GM12891 (cell line): ENCODE data around the gene UBLCP1.

Source experiments
- POLR2A ChIP-seq: IDR thresholded peaks from 2 replicates; pipeline ENCODE4 v1.6.1; 2011; ENCODE audit warnings: low read depth, low read length, control low read depth
- POLR2AphosphoS5 ChIP-seq: IDR thresholded peaks from 2 replicates; pipeline ENCODE4 v1.6.1; 2011; ENCODE audit warnings: low read depth, low read length, control low read depth
- POU2F2 ChIP-seq: IDR thresholded peaks from 2 replicates; pipeline ENCODE4 v1.6.1; 2011; ENCODE audit warnings: low read depth, mild to moderate bottlenecking, control low read depth, low read length, moderate library complexity
- SPI1 ChIP-seq: IDR thresholded peaks from 2 replicates; pipeline ENCODE4 v1.6.1; 2011; ENCODE audit warnings: low read depth, low read length, control low read depth
- TAF1 ChIP-seq: IDR thresholded peaks from 2 replicates; pipeline ENCODE4 v1.6.1; 2011; ENCODE audit warnings: low read depth, low read length, control low read depth

DNA sequence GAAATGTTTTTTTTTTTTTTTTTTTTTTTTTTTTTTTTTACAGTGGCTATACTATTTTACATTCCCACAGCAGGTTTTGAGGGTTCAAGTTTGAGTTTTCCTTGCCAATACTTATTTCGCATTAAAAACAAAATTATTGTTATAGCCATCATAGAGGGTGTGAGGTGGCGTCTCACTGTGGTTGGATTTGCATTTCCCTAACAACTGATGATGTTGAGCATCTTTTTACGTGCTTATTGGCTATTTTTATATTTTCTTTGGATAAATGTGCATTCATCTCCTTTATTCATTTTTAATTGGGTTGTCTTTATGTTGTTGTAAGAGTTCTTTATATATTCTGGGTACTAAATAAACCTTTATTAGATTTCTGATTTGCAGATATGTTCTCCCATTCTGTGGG lies 18.9 kb upstream of the UBLCP1 start:
- TF ChIP-seq TAF1 (no peak), POLR2A (no peak), POLR2AphosphoS5 (no peak), POU2F2 (no peak), SPI1 (no peak)
